MM.1S (cell line): Measurements from ENCODE around the gene RET.
A peak's percentile ranks its signal among the peaks of the same experiment; 100 is the strongest.

Experiments
- DNase-seq: peaks from one replicate; pipeline ENCODE4 v3.0.0-alpha.2; 2015
- H2AFZ ChIP-seq: fragments of 300-600 bp; sonication (generic); 2 replicates; pipeline ENCODE4 v1.6.0; 2016; ENCODE audit warnings: antibody characterized with exemption, low read length
- H3F3A ChIP-seq: fragments of 300-600 bp; sonication (generic); 2 replicates; pipeline ENCODE4 v1.6.1; 2016; ENCODE audit warnings: mild to moderate bottlenecking, antibody characterized with exemption, low read length, moderate library complexity, mixed read lengths; ENCODE audit not compliant: insufficient read depth
- H3K27ac ChIP-seq: fragments of 300-600 bp; sonication (generic); 2 replicates; pipeline ENCODE4 v1.5.1; 2016; ENCODE audit warnings: mild to moderate bottlenecking, low read length
- H3K27me3 ChIP-seq: fragments of 300-600 bp; sonication (generic); replicated peaks from 2 replicates; pipeline ENCODE4 v1.6.0; 2016; ENCODE audit warnings: low read length; ENCODE audit not compliant: insufficient read depth
- H3K36me3 ChIP-seq: fragments of 300-600 bp; sonication (generic); replicated peaks from 2 replicates; pipeline ENCODE4 v1.6.1; 2016; ENCODE audit warnings: mild to moderate bottlenecking, low read length, mixed read lengths; ENCODE audit not compliant: insufficient read depth
- H3K4me1 ChIP-seq: fragments of 300-600 bp; sonication (generic); 2 replicates; pipeline ENCODE4 v1.6.1; 2016; ENCODE audit warnings: low read length, mixed read lengths
- H3K4me2 ChIP-seq: fragments of 300-600 bp; sonication (generic); 2 replicates; pipeline ENCODE4 v1.6.0; 2016; ENCODE audit warnings: low read depth, low read length
- H3K4me3 ChIP-seq: fragments of 300-600 bp; sonication (generic); 2 replicates; pipeline ENCODE4 v1.5.1; 2016; ENCODE audit warnings: low read length, mixed read lengths
- H3K79me2 ChIP-seq: fragments of 300-600 bp; sonication (generic); 2 replicates; pipeline ENCODE4 v1.6.1; 2016; ENCODE audit warnings: mixed run types, low read length, mixed read lengths
- H3K9ac ChIP-seq: fragments of 300-600 bp; sonication (generic); 2 replicates; pipeline ENCODE4 v1.6.1; 2016; ENCODE audit warnings: low read length, mixed read lengths
- H3K9me2 ChIP-seq: fragments of 300-600 bp; sonication (generic); replicated peaks from 2 replicates; pipeline ENCODE4 v1.6.1; 2016; ENCODE audit warnings: mild to moderate bottlenecking, low read length, mixed read lengths; ENCODE audit not compliant: insufficient read depth
- H3K9me3 ChIP-seq: fragments of 300-600 bp; sonication (generic); replicated peaks from 2 replicates; pipeline ENCODE4 v1.6.1; 2016; ENCODE audit warnings: mild to moderate bottlenecking, low read length, mixed read lengths; ENCODE audit not compliant: insufficient read depth
- H4K20me1 ChIP-seq: fragments of 300-600 bp; sonication (generic); 2 replicates; pipeline ENCODE4 v1.6.1; 2016; ENCODE audit warnings: mild to moderate bottlenecking, low read length, moderate library complexity, mixed read lengths; ENCODE audit not compliant: insufficient read depth
- CTCF ChIP-seq: fragments of 300-600 bp; sonication (generic); IDR thresholded peaks from 2 replicates; pipeline ENCODE4 v1.5.1; 2016; ENCODE audit warnings: antibody characterized with exemption, low read length, mixed read lengths
- EZH2 ChIP-seq: fragments of 300-600 bp; sonication (generic); optimal IDR thresholded peaks from 2 replicates; pipeline ENCODE3; 2017; ENCODE audit warnings: low read depth, mild to moderate bottlenecking, antibody characterized with exemption, low read length, mixed read lengths
- EZH2phosphoT487 ChIP-seq: fragments of 300-600 bp; sonication (generic); IDR thresholded peaks from 2 replicates; pipeline ENCODE4 v1.6.1; 2018; ENCODE audit warnings: antibody characterized with exemption, low read length

The RET gene

GRCh38 chr10:43125274-43125845 lies 48.5 kb downstream of the RET start:
- no peaks in the 10 kb centered on the region for H3K9me3 ChIP-seq
- no peak overlapping the region for H2AFZ ChIP-seq
- no peaks in the 10 kb centered on the region for H3K9me2 ChIP-seq
- DNase-seq, result no peak
- H3K4me1 ChIP-seq, result peaks cover 28% of the 10 kb centered on the region
- no peak overlapping the region for H3K4me2 ChIP-seq
- H3F3A ChIP-seq, result peaks cover 11% of the 10 kb centered on the region
- no peaks in the 10 kb centered on the region for H3K79me2 ChIP-seq
- H3K27ac ChIP-seq, result no peak overlapping the region
- no peaks in the 10 kb centered on the region for H4K20me1 ChIP-seq
- TF ChIP-seq EZH2phosphoT487 (no peak), EZH2 (no peak), CTCF (no peak)
- H3K4me3 ChIP-seq, result no peak overlapping the region
- H3K27me3 ChIP-seq, result no peaks in the 10 kb centered on the region
- H3K36me3 ChIP-seq, result no peaks in the 10 kb centered on the region
- no peak overlapping the region for H3K9ac ChIP-seq

GRCh38 chr10:43125881-43126731 lies 49.2 kb downstream of the RET start:
- DNase-seq, result no peak
- H3K4me1 ChIP-seq, result peaks cover 28% of the 10 kb centered on the region
- 0 out of 2 replicates have a peak overlapping the region, but pooled peaks have one; percentile 1 for H3K4me2 ChIP-seq
- H3F3A ChIP-seq, result peaks cover 11% of the 10 kb centered on the region
- no peaks in the 10 kb centered on the region for H3K79me2 ChIP-seq
- H4K20me1 ChIP-seq, result no peaks in the 10 kb centered on the region
- H3K9me2 ChIP-seq, result no peaks in the 10 kb centered on the region
- no peaks in the 10 kb centered on the region for H3K27me3 ChIP-seq
- no peak overlapping the region for H3K9ac ChIP-seq
- H3K36me3 ChIP-seq, result no peaks in the 10 kb centered on the region
- H3K27ac ChIP-seq, result no peak overlapping the region
- TF ChIP-seq EZH2phosphoT487, result no peak
- TF ChIP-seq EZH2, result no peak
- TF ChIP-seq CTCF, result no peak
- H2AFZ ChIP-seq, result no peak overlapping the region
- H3K4me3 ChIP-seq, result no peak overlapping the region
- no peaks in the 10 kb centered on the region for H3K9me3 ChIP-seq

DNA sequence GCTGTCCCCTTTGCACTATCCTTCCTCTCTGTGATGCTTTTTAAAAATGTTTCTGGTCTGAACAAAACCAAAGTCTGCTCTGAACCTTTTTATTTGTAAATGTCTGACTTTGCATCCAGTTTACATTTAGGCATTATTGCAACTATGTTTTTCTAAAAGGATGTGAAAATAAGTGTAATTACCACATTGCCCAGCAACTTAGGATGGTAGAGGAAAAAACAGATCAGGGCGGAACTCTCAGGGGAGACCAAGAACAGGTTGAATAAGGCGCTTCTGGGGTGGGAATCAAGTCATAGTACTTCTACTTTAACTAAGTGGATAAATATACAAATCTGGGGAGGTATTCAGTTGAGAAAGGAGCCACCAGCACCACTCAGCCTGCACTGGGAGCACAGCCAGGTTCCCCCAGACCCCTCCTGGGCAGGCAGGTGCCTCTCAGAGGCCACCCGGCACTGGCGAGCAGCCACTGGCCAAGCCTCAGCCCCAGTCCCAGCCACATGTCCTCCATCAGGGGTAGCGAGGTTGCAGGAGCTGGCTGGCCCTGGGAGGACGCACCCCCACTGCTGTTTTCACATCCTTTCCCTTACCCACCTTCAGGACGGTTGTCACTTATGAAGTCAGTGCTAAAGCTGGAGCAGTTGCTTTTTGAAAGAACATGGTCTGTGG lies 50.0 kb downstream of the RET start:
- Histone ChIP-seq H3K9ac (no peak overlapping the region), H3K79me2 (no peaks in the 10 kb centered on the region), H3K4me3 (no peak overlapping the region), H3K4me2 (0 out of 2 replicates have a peak overlapping the region, but pooled peaks have one; percentile 1), H3K27ac (no peak overlapping the region), H3K9me2 (no peaks in the 10 kb centered on the region), H3K9me3 (no peaks in the 10 kb centered on the region), H3F3A (peaks cover 11% of the 10 kb centered on the region), H3K4me1 (peaks cover 28% of the 10 kb centered on the region), H4K20me1 (no peaks in the 10 kb centered on the region), H2AFZ (no peak overlapping the region), H3K27me3 (no peaks in the 10 kb centered on the region), H3K36me3 (no peaks in the 10 kb centered on the region)
- DNase-seq, result no peak
- TF ChIP-seq EZH2 (no peak), EZH2phosphoT487 (no peak), CTCF (no peak)
